Hindlimb muscle (tissue), 1 donor: ENCODE measurements around the gene C17orf75. TPM values are rescaled to one million over a fixed set of nuclear protein-coding genes. Genes with fewer than 3 reads are reported as not detected.

ENCODE experiments used
- DNase-seq: peaks from one replicate; pipeline ENCODE4 v3.0.0-alpha.2; 2013
- polyA plus RNA-seq: library from polyadenylated mRNA; unstranded; fragments of 120-200 nt; gene quantifications from one replicate; pipeline ENCODE4 v1.2.1, GENCODE V29; 2013; ENCODE audit not compliant: insufficient read length

C17orf75 gene
- polyA plus RNA-seq, 1 donor: 20.5 TPM

DNA sequence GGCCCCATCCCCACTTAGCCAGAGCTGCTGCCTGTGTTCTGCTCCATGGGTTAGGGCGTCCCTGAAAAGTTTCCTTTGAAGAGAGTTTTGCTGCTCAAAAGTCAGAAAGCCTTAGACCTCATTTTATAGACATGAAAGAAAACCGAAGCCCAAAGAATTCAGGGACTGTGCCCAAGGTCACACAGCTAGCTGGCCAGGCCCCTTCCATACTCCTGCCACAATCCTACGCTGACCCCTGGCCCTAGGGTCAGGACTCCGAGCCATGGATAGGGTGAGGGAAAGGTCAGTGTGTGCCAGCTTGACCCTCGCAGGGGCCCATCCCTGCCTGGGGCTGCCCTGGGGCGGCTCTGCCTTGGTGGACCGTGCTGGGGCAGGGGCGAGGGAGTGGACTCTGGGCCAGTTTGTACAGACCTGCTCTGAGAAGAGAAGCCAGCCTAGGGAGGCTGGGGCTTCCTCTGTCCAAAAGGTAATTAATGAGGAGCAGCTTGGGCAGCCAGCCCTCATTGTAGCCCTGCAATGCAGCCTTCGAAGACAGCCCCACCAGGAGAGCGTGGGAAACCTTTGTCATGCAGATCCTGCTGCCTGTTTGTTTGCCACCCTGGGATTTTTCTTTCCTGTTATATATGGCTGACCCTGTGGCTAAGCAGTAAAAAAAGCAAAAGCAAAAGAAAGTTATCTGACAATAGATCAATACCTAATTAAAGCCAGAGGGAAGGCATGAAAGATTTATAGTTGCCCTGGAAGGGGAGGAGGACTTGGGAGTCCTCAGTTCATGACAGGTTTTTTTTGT lies 38.9 kb downstream of the C17orf75 start:
- DNase-seq: no peak

DNA sequence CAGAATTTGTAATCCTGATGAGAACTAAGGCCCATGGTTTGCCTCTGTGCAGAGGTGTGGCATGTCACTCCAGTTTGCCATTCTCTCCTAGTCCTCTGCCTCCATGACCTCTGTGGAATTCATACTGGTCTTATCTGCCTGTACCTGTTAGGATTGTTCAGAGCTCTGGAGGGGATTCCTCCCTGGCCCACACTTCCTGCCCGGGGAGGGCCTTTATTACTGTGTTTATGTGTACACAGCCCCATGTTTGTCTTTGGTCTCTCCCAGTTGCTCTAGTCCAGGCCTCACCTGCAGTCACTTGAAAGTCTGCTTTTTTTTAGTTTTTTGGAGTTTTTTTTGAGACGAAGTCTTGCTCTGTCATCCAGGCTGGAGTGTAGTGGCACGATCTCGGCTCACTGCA lies 39.9 kb downstream of the C17orf75 start:
- DNase-seq: no peak

DNA sequence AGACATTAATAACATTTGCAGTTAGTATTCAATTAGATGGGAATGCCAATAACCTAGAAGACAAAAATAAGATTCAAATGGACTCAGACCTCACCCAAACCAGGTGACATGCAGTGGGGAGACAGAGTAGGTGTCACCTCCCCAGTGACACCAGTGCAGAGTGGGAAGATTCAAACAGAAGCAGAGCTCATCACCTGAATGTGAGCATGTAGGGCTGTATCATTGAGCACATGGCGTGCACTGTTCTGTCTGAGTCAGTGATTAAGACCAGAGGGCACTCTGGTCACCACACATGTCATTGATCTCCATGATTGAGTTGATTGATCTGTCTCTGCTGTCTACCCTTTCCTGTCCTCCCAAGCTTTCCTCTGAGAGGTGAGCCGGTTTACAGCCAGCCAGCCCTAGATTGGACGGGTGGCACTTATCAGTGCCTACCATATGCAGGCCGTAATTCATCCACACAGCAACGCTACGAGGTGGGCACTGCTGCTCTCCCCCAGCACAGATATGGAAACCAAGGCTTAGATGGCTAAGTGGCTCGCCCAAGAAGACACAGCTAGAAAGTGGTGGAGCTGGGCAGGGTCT lies 42.3 kb downstream of the C17orf75 start:
- DNase-seq: no peak

DNA sequence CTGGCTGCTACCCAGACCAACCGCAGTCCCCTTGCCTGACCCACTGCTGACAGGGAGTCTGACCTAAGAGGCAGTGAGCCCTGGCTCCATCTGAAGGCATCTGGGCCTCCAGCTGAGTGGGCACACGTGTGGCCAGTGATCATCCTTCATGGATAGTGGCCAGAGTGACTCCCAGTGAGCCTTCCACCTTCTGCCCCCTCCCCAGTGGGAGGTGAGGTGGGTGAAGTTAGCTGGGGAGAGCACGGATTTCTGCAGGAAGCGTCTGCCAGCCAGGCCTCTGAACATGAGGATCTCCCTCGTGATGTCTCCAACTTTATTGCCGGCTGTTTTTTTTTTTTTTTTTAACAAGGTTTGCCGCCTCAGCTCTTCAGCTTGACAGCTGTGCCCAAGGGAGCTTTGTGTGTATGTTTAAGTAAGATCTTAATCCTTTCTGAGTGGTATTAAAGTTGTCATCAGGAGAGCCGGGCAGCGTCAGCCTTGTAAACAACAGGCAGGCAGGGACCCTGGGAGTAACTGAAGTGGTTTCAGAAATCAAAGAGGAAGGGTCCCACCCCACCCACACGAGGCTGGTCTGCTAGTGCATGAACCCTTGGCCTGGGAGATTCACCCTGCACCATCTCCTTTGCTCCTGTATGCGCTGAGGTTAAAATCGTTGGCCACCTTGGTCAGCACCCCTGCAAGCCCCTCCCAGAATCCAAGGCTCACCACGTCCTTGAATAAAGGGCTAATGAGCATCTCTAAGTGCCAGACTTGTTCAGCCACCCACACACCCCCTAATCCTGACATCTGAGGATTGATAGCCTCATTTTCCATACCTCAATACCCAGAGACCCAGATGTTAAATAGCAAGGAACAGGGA lies 43.0 kb downstream of the C17orf75 start:
- no peak for DNase-seq

DNA sequence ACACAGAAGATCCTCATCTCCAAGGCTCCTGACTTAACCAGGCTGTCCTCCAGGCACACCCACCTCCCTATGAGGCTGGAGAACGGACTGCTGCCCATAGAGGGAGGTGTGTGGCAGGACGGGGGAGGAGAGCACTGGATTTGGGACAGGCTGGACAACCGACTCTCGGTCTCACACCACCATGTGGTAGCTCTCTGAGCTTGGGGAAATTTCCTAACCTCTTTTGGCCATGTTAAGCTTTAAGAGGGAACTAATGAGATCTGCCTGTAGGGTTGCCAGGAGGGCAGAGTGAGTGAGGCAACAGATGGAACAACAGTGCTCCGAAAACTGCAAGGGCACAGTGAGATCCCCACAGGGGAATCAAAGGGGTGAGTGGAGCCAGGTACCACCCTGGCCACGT lies 43.7 kb downstream of the C17orf75 start:
- DNase-seq: no peak

DNA sequence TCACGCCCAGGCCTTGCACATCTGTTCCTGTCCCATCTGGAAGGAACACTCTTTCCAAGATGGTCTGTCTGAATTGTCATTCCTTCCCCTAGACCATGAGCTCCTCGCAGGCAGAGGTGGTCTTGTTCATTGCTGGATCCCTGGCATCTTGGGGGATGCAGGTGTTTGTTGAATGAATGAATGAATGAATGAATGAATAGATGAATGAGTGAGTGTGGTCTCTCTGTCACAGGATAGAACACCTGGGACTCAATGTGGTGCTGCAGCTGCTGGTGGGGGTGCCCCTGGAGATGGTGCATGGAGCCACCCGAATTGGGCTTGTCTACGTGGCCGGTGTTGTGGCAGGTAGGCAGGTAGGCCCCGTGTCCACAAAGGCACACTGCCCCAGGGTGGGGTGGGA lies 44.1 kb downstream of the C17orf75 start:
- no peak for DNase-seq

DNA sequence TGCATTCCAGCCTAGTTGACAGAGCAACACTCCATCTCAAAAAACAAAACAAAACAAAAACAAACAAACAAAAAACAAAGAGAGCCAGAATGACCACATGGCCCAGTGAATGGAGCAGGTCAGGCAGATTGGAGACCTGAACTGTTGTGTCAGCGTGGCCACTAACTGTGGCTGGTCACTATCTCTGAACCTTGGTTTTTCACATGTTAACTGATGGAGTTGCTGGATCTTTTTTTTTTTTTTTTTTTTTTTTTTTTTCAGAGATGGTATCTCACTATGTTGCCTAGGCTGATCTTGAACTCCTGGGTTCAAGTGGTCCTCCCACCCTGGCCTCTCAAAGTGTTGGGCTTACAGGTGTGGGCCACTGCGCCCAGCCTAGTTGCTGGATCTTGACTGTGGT lies 44.5 kb downstream of the C17orf75 start:
- no peak for DNase-seq

DNA sequence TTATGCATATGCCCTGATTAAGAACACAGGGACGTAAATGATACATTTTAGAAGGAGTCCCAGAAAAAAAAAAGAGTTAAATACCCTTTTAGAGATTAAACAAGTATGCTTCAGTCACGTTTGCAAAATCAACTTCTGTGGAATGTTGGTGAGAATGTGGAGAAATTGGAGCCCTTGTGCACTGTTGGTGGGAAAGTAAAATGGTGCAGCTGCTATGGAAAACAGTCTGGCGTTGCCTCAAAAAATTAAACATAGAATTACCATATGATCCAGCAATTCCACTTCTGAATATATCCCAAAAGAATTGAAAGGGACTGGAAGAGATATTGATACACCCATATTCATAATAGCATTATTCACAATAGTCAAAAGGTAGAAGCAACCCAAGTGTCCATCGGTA lies 49.9 kb downstream of the C17orf75 start:
- DNase-seq: no peak

DNA sequence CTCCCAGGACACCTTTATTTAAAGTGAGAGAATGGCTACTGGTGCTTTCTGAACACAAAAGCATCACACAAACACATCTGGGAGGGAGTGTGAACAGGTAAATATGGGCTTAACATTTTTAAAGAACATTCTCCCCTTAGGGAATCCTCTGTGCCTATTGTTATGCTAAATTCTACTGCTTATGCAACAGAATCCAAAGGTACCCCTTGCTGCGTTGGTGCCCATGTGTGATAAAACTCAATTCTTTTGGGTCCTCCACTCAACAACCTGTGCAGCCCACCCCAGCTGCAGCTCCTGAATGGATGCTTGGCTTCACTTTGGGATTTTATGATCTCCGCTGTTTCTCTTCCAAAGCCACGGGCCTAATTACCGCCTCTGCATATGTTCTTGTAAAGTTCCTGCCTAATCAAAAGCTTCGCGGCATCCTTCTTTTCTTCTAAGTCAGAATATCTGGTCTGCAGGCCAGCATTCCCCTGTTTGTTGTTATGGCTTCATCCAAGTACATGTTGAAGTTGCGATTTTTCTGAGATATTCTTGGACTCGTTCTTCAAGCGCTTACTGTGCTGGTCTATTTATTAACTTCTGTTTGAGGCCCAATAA lies 52.4 kb downstream of the C17orf75 start:
- no peak for DNase-seq

DNA sequence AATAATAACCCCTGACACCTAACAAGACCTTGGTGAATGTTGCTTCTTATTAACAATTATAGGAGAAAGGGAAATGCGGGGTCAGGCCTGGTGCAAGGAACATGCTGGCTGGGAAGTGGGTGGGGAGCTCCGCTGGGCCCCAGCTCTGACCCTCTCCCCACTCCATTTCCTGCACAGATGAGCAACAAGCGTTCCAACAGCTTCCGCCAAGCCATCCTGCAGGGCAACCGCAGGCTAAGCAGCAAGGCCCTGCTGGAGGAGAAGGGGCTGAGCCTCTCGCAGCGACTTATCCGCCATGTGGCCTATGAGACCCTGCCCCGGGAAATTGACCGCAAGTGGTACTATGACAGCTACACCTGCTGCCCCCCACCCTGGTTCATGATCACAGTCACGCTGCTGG lies 53.4 kb downstream of the C17orf75 start:
- DNase-seq: no peak

DNA sequence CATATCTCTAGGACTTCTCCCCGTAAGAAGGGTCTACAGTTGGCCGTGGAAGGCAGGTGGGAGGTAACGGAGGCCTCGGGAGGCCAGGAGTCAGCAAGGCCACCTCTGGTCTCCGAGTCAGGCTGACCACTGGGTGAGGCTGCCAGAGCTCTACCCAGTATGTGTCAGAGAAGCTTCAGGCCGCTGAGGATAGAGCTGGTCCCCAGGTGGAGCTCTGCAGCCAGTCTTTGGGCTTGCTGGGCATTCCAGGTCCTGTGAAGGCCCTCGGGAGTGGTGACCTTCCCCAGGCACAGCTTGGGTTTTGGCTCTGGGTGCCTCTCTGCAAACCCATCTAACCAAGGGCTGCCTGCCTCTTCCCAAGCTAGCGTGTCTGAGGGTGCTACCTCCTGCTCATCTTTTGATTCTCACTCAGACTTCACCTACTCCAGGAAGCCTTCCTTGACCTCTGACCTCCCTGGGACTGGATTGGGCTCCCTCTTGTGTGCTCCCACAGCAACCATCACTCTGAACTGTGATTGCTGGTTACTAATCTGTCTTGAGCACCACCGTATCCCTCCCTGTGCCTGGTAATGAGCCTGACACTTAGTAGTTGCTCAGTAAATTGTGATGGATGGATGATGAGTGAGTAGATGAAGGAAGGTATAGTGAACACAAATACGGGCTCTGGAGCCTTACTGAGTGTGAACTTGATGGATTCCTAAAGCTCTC lies 54.0 kb downstream of the C17orf75 start:
- no peak for DNase-seq

DNA sequence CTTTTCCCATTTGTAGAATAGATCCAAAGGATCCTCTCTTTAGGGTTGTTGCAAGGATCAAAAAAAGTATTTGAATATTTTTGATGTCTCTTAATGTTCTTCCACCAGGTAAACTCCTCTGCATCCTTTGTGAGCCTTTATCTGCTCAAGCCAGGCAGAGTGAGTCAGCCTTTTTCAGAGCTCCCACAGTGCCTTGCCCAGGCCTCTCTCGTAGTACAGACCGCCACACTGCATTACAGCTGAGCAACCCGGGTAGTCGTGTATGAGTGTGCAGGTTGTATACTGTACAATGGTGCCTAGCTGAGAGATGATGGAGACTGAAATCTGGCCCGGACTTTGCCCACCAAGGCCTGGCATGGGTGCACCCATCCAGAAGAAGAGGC lies 55.5 kb downstream of the C17orf75 start:
- no peak for DNase-seq

DNA sequence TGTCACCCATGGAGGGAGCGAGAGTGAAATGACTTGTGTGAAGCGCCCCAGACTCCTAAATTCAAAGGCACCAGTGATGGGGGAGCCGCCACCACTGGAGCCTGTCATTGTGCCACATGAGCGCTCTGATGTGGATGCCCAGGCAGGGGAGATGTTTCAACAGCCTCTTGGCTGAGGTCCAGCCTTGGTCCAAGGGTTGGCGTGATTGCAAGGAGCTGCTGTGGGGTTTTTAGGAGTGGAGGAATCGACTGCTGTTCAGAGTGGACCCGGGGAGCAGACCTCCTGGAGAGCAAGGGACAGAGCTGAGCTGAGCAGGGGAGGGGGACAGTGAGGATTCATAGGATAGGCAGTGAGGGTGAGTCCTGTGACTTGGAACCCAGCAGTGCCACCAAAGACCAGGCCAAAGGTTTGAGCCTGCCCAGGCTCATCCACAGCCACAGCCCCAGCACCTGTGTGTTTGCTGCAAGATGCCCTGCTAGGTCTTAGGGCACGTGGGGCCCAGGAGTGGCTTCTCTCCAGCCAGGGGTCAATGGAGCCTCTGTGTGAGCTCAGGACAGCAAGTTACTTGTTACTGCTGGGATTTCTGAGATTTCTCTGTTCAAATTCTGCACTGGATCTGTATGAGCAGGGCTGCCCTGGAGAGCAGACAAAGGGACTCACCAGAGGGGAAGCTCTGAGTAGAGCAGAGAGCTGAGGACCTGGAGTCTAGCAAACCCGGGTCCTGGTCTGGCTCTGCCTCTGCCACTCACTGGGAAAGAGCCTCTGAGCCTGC lies 56.0 kb downstream of the C17orf75 start:
- no peak for DNase-seq

DNA sequence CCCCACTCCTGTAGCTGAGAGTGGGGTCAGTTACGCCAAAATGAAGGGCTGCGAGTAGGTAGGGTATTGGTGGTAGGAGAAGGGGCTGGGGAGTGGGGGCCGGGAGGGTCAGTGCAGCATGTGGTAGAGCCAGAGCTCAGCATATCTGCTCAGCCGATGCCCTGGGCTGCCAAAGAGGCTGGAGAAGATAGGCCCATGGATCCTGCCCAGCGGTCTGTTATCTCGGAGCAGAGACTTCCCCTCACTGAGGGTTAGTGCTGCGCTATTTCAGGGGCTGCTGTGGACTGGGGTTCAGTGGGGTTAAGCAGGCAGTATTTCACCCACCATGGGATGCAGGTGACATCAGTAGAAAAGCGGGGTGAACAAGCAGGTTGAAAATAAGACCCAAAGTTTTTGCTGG lies 56.7 kb downstream of the C17orf75 start:
- no peak for DNase-seq

DNA sequence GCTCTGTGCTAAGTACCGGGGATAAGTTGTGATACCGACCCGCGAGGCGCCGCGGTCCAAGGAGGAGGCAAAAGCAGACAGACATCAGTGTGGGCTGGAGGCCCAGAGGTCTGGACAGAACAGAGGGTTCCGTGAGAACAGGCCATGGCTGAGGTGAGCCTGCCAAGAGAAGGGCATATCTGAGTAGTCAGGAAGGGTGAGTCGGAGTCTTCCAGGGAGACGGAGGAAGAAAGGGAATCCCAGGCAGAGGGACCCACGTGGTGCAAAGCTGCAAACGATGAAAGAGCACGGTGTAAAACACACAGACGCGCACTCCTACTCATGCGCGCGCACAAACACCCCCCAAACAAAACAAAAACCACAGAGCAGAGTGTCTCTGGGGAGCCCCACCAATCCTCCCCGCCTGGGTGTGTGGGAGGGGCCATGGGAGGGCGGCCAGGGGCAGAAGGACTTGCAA lies 58.2 kb downstream of the C17orf75 start:
- DNase-seq: no peak

DNA sequence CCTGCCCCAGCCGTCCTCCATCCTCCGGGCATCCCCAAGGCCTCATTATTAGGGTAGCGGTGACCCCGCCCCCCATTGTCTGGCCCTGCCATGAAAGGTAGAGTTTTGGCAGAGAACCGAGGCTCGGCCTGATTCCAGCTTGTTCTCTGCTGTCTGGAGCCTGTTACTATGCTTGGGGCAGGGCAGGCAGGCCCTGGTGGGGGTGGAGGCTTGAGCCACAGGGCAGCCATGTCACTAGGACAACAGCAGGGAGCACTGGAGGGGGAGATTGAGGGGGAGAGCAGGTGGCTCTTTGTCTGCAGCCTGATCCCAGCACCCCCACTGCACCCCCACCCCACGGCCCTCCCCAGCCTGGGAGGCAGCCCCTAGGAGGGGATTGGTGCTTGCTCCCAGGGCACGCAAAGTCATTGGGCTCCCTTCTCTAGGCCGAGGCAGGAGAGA lies 60.9 kb downstream of the C17orf75 start:
- DNase-seq: no peak

DNA sequence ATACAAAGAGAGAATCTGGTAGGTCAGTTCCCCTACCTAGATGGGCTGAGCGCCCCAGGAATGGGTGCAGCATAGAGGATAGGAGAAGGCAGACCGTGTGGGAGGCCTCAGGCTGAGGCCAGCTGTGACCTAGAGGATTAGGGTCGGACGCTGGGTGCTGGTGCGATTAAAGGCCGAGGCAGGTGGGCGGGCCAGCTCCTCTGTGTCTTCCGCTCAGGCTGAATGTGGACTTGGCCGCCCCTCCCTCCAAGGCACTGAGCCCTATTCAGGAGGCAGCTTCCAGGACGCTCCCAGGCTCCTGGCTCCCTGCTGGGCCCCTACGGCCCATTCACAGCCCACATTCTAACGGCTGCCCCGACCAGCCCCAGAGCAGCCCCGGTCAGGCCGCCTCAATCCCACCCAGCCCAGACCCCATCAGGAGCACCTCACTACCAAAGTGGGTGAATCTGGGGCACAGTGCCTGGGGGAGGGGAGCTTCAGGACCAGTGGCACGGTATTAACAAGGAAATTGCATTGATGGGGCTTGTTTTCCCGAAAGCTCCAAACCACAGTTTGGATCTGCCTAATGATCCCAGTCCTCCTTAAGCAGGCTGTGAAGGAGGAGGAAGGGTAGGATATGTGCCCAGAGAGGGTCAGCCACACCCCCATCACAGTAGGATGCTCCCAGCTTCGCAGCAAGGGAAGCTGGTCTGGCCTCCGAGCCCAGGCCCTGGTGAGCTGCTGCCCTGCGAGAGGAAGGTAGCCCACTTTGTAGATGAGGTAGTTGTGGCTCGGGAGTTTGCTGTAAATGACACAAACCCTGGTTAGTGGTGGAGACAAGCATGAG lies 61.9 kb downstream of the C17orf75 start:
- DNase-seq: no peak

DNA sequence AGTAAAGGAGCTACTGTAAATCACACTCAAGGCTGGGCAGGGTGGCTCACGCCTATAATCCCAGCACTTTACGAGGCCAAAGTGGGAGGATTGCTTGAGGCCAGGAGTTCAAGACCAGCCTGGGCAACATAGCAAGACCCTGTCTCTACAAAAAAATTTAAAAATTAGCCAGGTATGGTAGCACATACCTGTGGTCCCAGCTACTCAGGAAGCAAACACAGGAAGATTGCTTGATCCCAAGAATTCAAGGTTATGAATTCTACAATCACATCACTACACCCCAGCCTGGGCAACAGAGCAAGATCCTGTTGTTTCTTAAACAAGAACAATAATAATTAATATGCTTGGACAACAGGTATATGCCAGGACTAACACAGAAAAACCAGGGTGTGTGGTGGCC lies 63.2 kb downstream of the C17orf75 start:
- DNase-seq: no peak
